HuH-7.5 (cell line): ENCODE measurements around the gene KCTD8.

Experiments used
- DNase-seq: peaks from one replicate; pipeline ENCODE4 v3.0.0; 2011; ENCODE audit warnings: low spot score

KCTD8 gene

DNA sequence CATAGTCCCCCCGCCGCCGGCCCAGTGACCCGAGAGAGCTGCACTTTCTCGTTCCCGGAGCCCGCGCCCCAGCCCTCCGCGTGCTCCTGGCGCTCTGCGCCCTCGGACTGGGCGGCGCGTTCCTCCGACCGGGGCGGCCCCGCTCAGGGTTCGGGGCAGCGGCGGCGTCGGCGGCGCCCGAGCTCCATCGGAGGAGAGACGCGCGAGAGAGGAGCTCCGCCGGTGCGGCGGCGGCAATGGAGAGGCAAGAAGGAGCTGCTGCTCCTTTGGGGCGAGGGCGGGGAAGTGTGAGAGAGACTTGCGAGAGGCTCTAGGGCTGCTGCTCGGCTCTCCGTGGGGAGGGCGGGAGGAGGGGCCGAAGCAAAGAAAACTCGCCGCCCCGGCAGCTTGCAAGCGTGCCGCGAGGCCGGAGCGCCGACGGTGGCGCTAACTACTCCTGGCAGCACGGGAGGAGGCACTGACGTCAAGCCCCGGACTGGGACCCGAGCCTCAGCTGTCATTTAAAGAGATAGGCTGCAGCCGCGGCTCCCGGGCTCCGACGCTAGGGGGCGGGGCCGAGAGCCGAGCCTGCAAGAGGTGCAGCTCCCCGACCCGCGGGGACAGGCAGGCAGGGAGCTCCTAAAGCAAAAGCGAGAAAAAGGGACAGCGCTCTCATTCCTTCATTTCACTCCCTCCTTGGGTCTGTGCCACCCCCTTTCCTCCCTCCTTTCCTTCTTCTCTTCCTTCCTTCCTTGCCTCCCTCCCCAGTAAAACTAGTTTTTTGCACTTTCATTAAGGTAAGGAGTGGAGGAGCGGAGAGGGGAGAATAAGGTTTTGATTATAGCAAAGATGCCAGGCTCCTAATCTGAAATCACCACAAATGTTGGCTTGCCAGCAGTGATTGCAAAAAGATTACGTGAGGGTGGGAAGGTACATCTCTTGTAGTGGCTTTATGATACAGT, at the start of gene KCTD8:
Gene KCTD8, minus strand, starts transcription at position 289 of the 941 bp plus-strand sequence.
- peak; percentile 91 for DNase-seq

GRCh38 chr4:44494810-44495701, 46.4 kb upstream of the KCTD8 start:
- DNase-seq = no peak

- DNase-seq = no peak
Observed at GRCh38 chr4:44493924-44494323, 45.3 kb upstream of the KCTD8 start.

- no peak for DNase-seq
Observed at GRCh38 chr4:44487341-44487740, 38.7 kb upstream of the KCTD8 start.

DNA sequence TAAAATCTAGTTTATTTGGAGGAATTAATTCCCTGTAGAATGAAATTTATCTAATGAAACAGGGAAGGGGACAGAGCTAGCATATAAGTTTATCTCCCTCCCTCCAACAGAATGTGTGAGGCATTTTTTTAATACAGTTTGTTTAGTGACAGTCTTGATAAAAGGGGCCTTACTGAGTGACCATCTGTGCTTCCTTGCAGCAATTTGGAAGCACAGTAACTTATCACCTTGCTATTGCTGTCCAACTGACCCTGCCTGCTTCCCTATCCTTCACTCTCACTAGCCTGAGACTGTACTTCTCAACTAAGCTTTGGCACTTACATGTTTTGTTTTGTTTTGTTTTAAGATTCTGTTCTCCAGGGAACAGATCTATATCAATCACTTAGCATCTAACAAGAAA, 31.1 kb upstream of the KCTD8 start:
- no peak for DNase-seq

- no peak for DNase-seq
Observed at GRCh38 chr4:44462259-44462658, 13.7 kb upstream of the KCTD8 start.

DNA sequence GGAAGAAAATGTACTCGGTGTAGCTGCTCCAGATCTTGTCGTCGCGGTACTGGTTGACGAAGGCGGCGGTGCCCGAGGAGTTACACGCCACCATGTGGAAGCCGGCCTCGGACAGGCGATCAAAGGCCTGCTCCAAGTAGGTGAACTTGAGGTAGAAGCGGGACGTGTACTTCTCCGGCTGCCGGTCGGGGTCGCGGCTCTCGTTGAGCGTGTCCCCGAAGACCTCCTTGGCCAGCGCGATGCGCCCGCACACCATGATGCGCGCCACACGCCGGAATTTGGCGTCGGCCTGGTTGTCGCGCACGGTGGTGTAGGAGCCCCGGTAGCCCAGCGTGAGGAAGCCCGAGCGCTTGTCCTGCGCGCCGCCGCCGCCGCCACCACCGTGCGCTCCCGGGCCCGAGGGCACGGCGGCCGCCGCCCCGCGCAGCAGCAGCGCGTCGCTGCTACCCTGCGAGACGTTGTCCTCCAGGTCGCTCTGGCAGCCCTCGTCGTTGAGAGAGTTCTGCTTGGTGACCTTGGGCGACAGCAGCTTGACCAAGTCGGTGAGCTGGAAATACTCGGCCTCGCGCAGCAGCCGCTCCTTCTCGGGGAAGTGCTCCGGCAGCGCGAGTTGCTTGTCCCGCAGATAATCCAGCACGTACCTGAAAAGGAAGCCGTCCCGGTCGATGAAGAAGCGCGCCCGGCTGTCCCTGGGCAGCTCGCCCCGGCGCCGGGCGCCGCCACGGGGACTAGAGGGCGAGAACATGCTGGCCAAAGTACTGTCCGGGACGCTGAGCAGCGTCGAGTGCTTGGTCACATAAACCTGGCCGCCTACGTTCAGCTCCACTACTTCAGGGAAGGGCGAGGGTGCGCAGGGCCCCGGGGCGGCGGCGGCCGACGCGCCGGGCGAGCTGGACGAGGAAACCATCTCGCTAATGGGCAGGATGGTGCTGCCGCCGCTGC, 775 bp downstream of the KCTD8 start:
- no peak for DNase-seq

DNA sequence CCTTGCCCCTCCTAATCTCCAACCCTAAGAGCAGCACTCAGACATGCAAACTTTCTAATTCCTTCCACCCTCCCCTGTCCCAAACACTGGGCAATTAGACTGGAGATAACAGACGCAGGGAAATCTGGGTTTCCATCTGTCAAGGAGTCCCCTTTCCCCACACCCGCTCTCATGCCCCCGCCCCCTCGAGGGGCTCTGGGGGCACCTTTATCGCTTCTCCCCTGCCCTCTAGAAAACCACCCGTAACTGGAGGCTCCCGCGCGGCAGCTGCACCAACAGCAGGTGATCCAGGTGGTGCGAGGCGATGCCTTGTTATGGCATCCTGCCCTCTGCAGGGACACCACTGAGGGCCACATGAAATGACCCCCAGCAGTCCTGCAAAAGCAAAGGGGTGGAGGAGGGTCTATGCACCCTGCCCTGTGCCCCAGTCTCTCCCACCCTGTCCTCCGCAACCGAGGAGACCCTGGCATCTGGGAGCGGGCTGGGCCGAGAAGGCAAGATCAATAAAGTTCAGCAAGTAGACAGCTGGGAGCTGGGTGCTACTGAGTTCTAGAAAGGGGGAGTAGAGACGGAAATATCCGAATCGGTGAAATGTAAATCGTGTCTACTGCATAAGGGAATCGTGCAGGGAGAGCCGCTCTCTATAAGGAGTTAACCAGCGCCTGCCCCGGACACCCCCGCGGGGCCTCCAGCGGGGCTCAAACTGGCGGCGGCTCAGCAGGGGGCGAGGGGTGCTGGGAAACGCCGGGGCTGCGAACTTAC, 1.6 kb downstream of the KCTD8 start:
- DNase-seq = no peak

GRCh38 chr4:44446191-44446590, 2.4 kb downstream of the KCTD8 start:
- no peak for DNase-seq

- no peak for DNase-seq
Observed at GRCh38 chr4:44438687-44439086, 9.9 kb downstream of the KCTD8 start.

DNA sequence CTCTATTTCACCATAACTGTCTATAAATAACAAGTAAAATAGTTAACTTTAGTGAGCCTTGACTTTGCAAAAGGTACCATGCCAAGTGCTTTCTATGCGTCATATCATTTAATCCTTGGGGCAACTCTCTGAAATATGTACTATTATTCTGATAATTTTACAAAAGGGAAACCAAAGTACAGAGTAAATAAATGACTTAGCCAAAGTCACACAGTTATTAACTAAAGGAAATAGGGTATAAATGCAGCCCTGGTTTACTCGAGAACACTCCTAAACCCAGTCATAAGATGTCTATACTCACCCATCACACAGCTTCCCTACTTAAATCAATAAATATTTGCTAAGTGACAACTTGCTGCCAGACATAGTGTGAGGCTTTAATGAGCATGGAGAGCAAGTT, 14.4 kb downstream of the KCTD8 start:
- no peak for DNase-seq

GRCh38 chr4:44425614-44426208, 22.9 kb downstream of the KCTD8 start:
- DNase-seq = no peak

DNA sequence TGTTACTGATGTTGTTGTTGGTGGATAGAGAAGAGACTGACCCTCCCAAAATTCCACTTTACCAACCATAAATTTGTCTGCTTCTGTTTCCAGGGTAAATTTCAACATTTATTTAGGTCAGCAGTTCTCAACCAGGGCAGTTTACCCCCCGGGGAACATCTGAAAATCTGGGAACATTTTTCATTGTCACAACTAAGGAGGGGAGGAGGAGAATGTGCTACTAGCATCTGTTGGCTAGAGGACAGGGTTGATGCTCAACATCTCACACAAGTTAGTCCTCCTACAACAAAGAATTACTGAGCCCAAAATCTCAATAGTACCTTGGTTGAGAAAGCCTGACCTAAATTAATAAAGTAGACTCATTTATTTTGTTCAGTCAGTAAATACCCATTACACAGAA, 25.7 kb downstream of the KCTD8 start:
- DNase-seq = no peak

GRCh38 chr4:44421330-44422065, 27.1 kb downstream of the KCTD8 start:
- DNase-seq = no peak

DNA sequence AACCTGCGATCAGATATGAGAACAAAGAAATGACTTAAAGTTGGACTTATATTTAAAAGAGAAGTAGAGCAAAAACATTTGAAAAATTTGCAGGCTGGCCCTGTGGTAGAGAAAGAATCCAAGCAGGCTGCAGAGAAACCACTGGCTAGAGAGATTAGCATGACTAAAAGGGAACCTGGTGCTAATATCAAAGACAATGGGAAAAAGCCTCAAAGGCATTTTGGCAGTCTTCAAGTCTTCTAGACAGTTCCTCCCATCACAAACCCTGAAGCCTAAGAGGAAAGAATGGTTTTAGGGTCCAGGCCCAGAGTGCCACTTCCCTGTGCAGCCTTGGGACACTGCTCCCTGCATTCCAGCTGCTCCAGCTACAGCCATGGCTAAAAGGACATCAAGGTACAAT, 33.4 kb downstream of the KCTD8 start:
- no peak for DNase-seq

GRCh38 chr4:44368413-44369167, 80.0 kb downstream of the KCTD8 start:
- DNase-seq = no peak

DNA sequence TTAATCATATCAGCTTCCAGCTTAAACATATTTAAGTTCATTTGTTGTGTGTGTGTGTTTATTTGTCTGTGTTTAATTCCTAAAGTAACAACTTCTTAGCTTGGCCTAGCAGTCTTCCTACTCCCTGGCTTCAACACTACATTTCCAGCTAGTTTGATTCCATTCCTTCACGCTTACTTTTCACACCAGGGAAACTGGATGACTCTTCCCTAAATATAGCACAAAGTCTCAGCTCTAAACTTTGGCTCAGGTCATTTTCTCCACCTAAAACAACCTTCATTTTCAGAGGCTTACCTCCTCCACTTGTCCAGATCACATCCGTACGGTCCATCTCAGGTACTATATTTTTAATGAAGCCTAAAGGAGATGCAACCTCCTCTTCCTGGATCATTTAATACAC, 94.4 kb downstream of the KCTD8 start:
- no peak for DNase-seq

- no peak for DNase-seq
Observed at GRCh38 chr4:44351069-44351468, 97.5 kb downstream of the KCTD8 start.

DNA sequence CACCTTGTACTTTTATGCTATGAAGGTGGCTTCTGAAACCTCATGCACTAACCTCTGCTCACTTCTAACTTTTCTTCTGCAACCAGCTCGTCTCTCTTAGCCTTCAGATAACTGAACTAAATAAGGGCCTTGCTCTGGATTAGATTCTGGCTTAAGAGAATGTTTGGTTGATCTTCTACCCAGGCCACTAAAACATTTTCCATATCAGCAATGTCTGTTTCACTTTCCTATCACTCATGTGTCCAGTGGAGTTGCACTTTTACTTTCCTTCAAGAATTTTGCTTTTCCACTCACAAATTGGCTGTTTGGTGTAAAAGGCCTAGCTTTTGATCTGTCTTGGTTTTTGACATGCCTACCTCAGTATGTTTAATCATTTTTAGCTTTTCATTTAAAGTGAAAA, 105.8 kb downstream of the KCTD8 start:
- DNase-seq = no peak
